HCT116 (cell line): ENCODE measurements around the gene ANXA2R. TPM values are rescaled to one million over a fixed set of nuclear protein-coding genes. Genes with fewer than 3 reads are reported as not detected.

Source experiments
- ATAC-seq: fragments of 200-7000 bp; cut with Tn5 transposase; 2 replicates; pipeline ENCODE4 v1.9.1; 2020; ENCODE audit warnings: mild to moderate bottlenecking, moderate library complexity
- BruUV-seq: library from RNA; stranded (reverse); fragments of 400-500 nt; replicated peaks from 2 replicates; lab custom pipeline; 2021; lab: Mats Ljungman, UMichigan
- CTCF ChIA-PET: fragments of 300-600 bp; sonication (Branson Sonifier 250); formaldehyde crosslinking; loops from one replicate; lab custom pipeline; 2021; ENCODE audit warnings: antibody characterized with exemption; lab: Charles Lee
- POLR2A ChIA-PET: fragments of 300-600, 350-600 bp; sonication (Branson Sonifier 250); formaldehyde crosslinking; loops from one replicate; lab custom pipeline; 2021; ENCODE audit warnings: antibody characterized with exemption; lab: Charles Lee
- RAD21 ChIA-PET, 2 experiments: fragments of 300-600 bp; sonication (Branson Sonifier 250); formaldehyde crosslinking; loops; one replicate each; lab custom pipeline; 2023; ENCODE audit warnings: low total read pairs in 2 of 2; ENCODE audit not compliant: uncharacterized antibody in 2 of 2, unreplicated experiment in 2 of 2, low non-redundant PET in 1 of 2; lab: Charles Lee
- DNase-seq: peaks from one replicate; pipeline ENCODE4 v3.0.0-alpha.2; 2010; ENCODE audit warnings: low read depth, low spot score
- H2AFZ ChIP-seq: fragments of 200-600 bp; shearing (Covaris generic), sonication (generic); 2 replicates; pipeline ENCODE4 v1.6.1; 2017; ENCODE audit warnings: low read depth, mixed run types, mixed read lengths, antibody characterized with exemption, low read length; ENCODE audit not compliant: poor library complexity, severe bottlenecking
- H3K27ac ChIP-seq: 2 replicates; pipeline ENCODE4 v1.5.1; 2012; ENCODE audit warnings: low read depth, low read length
- H3K27me3 ChIP-seq: fragments of 200-600 bp; sonication (generic); 2 replicates; pipeline ENCODE4 v1.6.1; 2016; ENCODE audit warnings: mixed run types, low read length, mixed read lengths; ENCODE audit not compliant: insufficient read depth
- H3K36me3 ChIP-seq, 2 experiments: fragments of 200-500 bp in 1 of 2; fragments of 200-600 bp in 1 of 2; sonication (Bioruptor generic) in 1 of 2; sonication (generic) in 1 of 2; 2 replicates each; pipeline versions ENCODE4 v1.5.1 to v1.6.1; 2014 to 2016; ENCODE audit warnings: low read length in 2 of 2, inconsistent platforms in 1 of 2, mixed read lengths in 1 of 2, mixed run types in 1 of 2; ENCODE audit not compliant: insufficient read depth in 2 of 2, control insufficient read depth in 1 of 2
- H3K4me1 ChIP-seq, 2 experiments: fragments of 200-600 bp in 1 of 2; sonication (generic) in 1 of 2; 2 replicates each; pipeline versions ENCODE4 v1.5.1 to v1.6.1; 2012 to 2017; ENCODE audit warnings: low read length in 2 of 2, inconsistent platforms in 1 of 2, mild to moderate bottlenecking in 1 of 2, mixed read lengths in 1 of 2, mixed run types in 1 of 2, moderate library complexity in 1 of 2; ENCODE audit not compliant: insufficient read depth in 2 of 2, control insufficient read depth in 1 of 2
- H3K4me2 ChIP-seq: fragments of 200-600 bp; sonication (generic); 2 replicates; pipeline ENCODE4 v1.6.1; 2017; ENCODE audit warnings: mixed run types, low read length, mixed read lengths
- H3K4me3 ChIP-seq, 2 experiments: fragments of 200-600 bp in 1 of 2; sonication (generic) in 1 of 2; replicated peaks in 1 of 2; 2 replicates each; pipeline ENCODE4 v1.5.1; 2011 to 2016; ENCODE audit warnings: low read length in 2 of 2, control low read depth in 1 of 2, low read depth in 1 of 2, mild to moderate bottlenecking in 1 of 2, mixed read lengths in 1 of 2, mixed run types in 1 of 2
- H3K79me2 ChIP-seq: fragments of 200-600 bp; sonication (generic); 2 replicates; pipeline ENCODE4 v1.6.1; 2017; ENCODE audit warnings: mild to moderate bottlenecking, mixed run types, low read length, moderate library complexity, mixed read lengths; ENCODE audit not compliant: insufficient read depth
- H3K9ac ChIP-seq: fragments of 200-600 bp; sonication (generic); 2 replicates; pipeline ENCODE4 v1.6.1; 2016; ENCODE audit warnings: low read length, mixed read lengths
- H3K9me2 ChIP-seq: fragments of 200-600 bp; sonication (generic), shearing (Covaris generic); 2 replicates; pipeline ENCODE4 v1.6.1; 2017; ENCODE audit warnings: mixed run types, mild to moderate bottlenecking, moderate library complexity; ENCODE audit not compliant: insufficient read depth
- H3K9me3 ChIP-seq, 2 experiments: fragments of 200-500 bp in 1 of 2; fragments of 200-600 bp in 1 of 2; sonication (Bioruptor generic) in 1 of 2; sonication (generic) in 1 of 2; 2 replicates each; pipeline ENCODE4 v1.6.1; 2014 to 2017; ENCODE audit warnings: low read length in 2 of 2, mixed read lengths in 2 of 2, inconsistent platforms in 1 of 2, low read depth in 1 of 2, mild to moderate bottlenecking in 1 of 2, mixed run types in 1 of 2, moderate library complexity in 1 of 2; ENCODE audit not compliant: control insufficient read depth in 1 of 2, insufficient read depth in 1 of 2
- H4K20me1 ChIP-seq: fragments of 200-600 bp; sonication (generic), shearing (Covaris generic); 2 replicates; pipeline ENCODE4 v1.6.1; 2017; ENCODE audit warnings: mixed run types, mild to moderate bottlenecking, moderate library complexity; ENCODE audit not compliant: insufficient read depth
- CBX3 ChIP-seq: IDR thresholded peaks from 2 replicates; pipeline ENCODE4 v1.6.1; 2012; ENCODE audit warnings: low read depth
- FOSL1 ChIP-seq: IDR thresholded peaks from 2 replicates; pipeline ENCODE4 v1.6.1; 2012; ENCODE audit warnings: low read depth
- POLR2AphosphoS5 ChIP-seq: IDR thresholded peaks from 2 replicates; pipeline ENCODE4 v1.6.1; 2011; ENCODE audit warnings: mild to moderate bottlenecking, low read depth, low read length, moderate library complexity
- YY1 ChIP-seq: IDR thresholded peaks from 2 replicates; pipeline ENCODE4 v1.6.1; 2011; ENCODE audit warnings: low read length, low read depth, moderate library complexity, mild to moderate bottlenecking; ENCODE audit not compliant: insufficient replicate concordance; ENCODE audit errors: extremely low read depth
- ZBTB33 ChIP-seq: IDR thresholded peaks from 2 replicates; pipeline ENCODE4 v1.6.1; 2011; ENCODE audit warnings: mild to moderate bottlenecking, low read length, moderate library complexity; ENCODE audit not compliant: insufficient replicate concordance; ENCODE audit errors: extremely low read depth
- intact Hi-C: fragments of 100-400 bp; cut with micrococcal nuclease; formaldehyde crosslinking; loops from 2 replicates; pipeline ENCODE4 v1.10.0; 2022
- total RNA-seq: library from RNA; stranded (reverse); gene quantifications from one replicate; pipeline ENCODE4 v1.2.1, GENCODE V29; 2021; ENCODE audit not compliant: unreplicated experiment
- TF ChIP-seq, protein P1 (sequence below): IDR thresholded peaks from 2 replicates; pipeline ENCODE4 v1.6.1; 2012; ENCODE audit warnings: low read depth

The ANXA2R gene
- total RNA-seq, 1 experiment from 2014 or later = 0.37 TPM

DNA sequence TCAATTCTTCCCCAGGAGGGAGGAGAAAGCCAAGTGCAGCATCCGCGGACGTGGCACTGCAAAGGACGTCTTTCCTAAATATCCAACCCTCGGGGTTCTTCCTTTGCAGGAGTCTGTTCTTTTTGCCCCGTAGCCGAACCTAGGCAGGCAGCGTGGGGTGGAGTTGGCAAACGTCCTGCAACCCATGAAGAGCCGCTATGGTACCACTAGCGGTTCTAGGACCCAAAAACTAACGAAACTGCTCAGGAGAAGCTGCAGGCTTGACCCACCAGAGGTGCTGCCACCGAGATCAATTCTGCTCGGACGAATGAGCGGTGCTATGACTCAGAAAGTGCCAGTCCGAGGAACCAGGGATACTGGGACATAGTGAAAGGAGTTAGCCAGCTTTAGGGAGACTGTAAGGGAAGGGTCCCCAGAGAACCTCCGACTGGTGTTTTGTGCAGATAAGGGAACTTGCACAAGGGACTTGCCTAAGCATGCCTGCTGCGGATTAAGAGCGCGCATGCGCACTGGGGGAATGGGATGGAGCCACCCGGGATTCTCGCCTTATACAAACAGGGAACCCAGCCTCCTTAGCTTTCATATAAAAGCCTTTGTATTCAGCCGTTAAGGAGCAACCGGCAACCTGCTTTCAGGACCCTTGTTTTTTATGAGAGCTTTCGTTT is 32.7 kb downstream of the ANXA2R start:
- H3K4me1 ChIP-seq = peaks cover 0 to 9% of the 10 kb centered on the region in 2 experiments; a peak in 1 of 4 replicates
- no peaks in the 10 kb centered on the region for H3K9me3 ChIP-seq
- ATAC-seq (no peak), DNase-seq (no peak)
- H3K27me3 ChIP-seq = no peaks in the 10 kb centered on the region
- H3K9me2 ChIP-seq = no peaks in the 10 kb centered on the region
- POLR2A ChIA-PET = no interaction called here
- intact Hi-C loops = no loop called here
- no TSS peak for BruUV-seq
- H3K4me3 ChIP-seq = no peak overlapping the region
- H3K4me2 ChIP-seq = no peak overlapping the region
- TF ChIP-seq FOSL1 (no peak), POLR2AphosphoS5 (no peak), CBX3 (no peak), YY1 (no peak), ZBTB33 (no peak)
- TF ChIP-seq, protein P1, sequence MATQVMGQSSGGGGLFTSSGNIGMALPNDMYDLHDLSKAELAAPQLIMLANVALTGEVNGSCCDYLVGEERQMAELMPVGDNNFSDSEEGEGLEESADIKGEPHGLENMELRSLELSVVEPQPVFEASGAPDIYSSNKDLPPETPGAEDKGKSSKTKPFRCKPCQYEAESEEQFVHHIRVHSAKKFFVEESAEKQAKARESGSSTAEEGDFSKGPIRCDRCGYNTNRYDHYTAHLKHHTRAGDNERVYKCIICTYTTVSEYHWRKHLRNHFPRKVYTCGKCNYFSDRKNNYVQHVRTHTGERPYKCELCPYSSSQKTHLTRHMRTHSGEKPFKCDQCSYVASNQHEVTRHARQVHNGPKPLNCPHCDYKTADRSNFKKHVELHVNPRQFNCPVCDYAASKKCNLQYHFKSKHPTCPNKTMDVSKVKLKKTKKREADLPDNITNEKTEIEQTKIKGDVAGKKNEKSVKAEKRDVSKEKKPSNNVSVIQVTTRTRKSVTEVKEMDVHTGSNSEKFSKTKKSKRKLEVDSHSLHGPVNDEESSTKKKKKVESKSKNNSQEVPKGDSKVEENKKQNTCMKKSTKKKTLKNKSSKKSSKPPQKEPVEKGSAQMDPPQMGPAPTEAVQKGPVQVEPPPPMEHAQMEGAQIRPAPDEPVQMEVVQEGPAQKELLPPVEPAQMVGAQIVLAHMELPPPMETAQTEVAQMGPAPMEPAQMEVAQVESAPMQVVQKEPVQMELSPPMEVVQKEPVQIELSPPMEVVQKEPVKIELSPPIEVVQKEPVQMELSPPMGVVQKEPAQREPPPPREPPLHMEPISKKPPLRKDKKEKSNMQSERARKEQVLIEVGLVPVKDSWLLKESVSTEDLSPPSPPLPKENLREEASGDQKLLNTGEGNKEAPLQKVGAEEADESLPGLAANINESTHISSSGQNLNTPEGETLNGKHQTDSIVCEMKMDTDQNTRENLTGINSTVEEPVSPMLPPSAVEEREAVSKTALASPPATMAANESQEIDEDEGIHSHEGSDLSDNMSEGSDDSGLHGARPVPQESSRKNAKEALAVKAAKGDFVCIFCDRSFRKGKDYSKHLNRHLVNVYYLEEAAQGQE = no peak
- RAD21 ChIA-PET = no interaction called here
- no peaks in the 10 kb centered on the region for H4K20me1 ChIP-seq
- no peak overlapping the region for H2AFZ ChIP-seq
- no peaks in the 10 kb centered on the region for H3K36me3 ChIP-seq
- CTCF ChIA-PET = no interaction called here
- H3K27ac ChIP-seq = no peak overlapping the region
- no peaks in the 10 kb centered on the region for H3K79me2 ChIP-seq
- no peak overlapping the region for H3K9ac ChIP-seq
